Measurements from ENCODE around the gene PAX1.

DNA sequence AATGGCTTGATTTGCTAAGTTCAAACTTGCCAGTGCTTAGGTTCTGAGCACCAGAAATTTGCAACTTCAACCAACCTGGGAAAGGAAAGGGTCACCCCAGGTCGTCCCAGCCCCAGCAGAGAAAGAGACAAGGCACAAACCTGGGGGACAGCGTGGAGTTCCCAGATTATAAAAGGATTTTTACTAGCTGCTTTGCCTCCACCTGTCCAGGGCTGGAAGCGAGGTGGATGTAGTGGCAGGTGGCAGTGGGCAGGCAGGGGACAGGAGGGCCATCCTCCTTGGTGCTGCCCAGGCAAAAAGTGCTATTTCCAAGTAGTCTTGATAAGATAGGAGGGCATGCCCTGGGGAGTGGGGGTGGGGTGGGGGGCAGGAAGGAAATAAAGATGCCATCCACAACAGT is 4.9 kb downstream of the PAX1 start:
- TF ChIP-seq ZFP1 (CRISPR knock-in tag; IDR thresholded peaks at IDR 0.05), result no peak
- TF ChIP-seq, protein P1, sequence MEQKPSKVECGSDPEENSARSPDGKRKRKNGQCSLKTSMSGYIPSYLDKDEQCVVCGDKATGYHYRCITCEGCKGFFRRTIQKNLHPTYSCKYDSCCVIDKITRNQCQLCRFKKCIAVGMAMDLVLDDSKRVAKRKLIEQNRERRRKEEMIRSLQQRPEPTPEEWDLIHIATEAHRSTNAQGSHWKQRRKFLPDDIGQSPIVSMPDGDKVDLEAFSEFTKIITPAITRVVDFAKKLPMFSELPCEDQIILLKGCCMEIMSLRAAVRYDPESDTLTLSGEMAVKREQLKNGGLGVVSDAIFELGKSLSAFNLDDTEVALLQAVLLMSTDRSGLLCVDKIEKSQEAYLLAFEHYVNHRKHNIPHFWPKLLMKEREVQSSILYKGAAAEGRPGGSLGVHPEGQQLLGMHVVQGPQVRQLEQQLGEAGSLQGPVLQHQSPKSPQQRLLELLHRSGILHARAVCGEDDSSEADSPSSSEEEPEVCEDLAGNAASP (CRISPR knock-in tag; IDR thresholded peaks at IDR 0.05; ENCODE audit: borderline replicate concordance), result no peak

Measured in HepG2 (cell line).